ENCODE results near the gene GPC3.

The GPC3 gene

GRCh38 chrX:133570549-133570948, 414.8 kb downstream of the GPC3 start:
- no peak for TF ChIP-seq CREB1 (IDR thresholded peaks at IDR 0.05; ENCODE audit: low read depth)
- no peak for TF ChIP-seq EP300 (IDR thresholded peaks at IDR 0.05; ENCODE audit: borderline replicate concordance)
- TF ChIP-seq TAF1 (IDR thresholded peaks at IDR 0.05; ENCODE audit: low read depth): no peak

- no peak for TF ChIP-seq ZBTB7A (IDR thresholded peaks at IDR 0.05; ENCODE audit: low read depth)
- TF ChIP-seq EGR1 (IDR thresholded peaks at IDR 0.05): no peak
- no peak for TF ChIP-seq CREB1 (IDR thresholded peaks at IDR 0.05; ENCODE audit: low read depth)
Measured at GRCh38 chrX:133569217-133569616, 416.2 kb downstream of the GPC3 start.

GRCh38 chrX:133568109-133568508, 417.3 kb downstream of the GPC3 start:
- no peak for TF ChIP-seq REST (IDR thresholded peaks at IDR 0.05; ENCODE audit: low read depth)
- no peak for TF ChIP-seq TAF1 (IDR thresholded peaks at IDR 0.05; ENCODE audit: low read depth)
- TF ChIP-seq CREB1 (IDR thresholded peaks at IDR 0.05; ENCODE audit: low read depth): no peak
- no peak for TF ChIP-seq MAX (IDR thresholded peaks at IDR 0.05)
- TF ChIP-seq TCF12 (IDR thresholded peaks at IDR 0.05; ENCODE audit: low read depth): no peak
- TF ChIP-seq EP300 (IDR thresholded peaks at IDR 0.05; ENCODE audit: borderline replicate concordance): no peak
- TF ChIP-seq RAD21 (IDR thresholded peaks at IDR 0.05; ENCODE audit: low read depth): no peak
- TF ChIP-seq USF1 (IDR thresholded peaks at IDR 0.05): no peak
- TF ChIP-seq EGR1 (IDR thresholded peaks at IDR 0.05): no peak
- no peak for TF ChIP-seq YY1 (IDR thresholded peaks at IDR 0.05; ENCODE audit: low read depth)
- TF ChIP-seq ZBTB7A (IDR thresholded peaks at IDR 0.05; ENCODE audit: low read depth): no peak

GRCh38 chrX:133566876-133567275, 418.5 kb downstream of the GPC3 start:
- TF ChIP-seq NFIC (IDR thresholded peaks at IDR 0.05) (no peak), USF1 (IDR thresholded peaks at IDR 0.05) (no peak), TEAD4 (IDR thresholded peaks at IDR 0.05) (no peak), REST (IDR thresholded peaks at IDR 0.05; ENCODE audit: low read depth) (no peak), EP300 (IDR thresholded peaks at IDR 0.05; ENCODE audit: borderline replicate concordance) (no peak), CREB1 (IDR thresholded peaks at IDR 0.05; ENCODE audit: low read depth) (no peak)

GRCh38 chrX:133563705-133564104, 421.7 kb downstream of the GPC3 start:
- TF ChIP-seq EGR1 (IDR thresholded peaks at IDR 0.05) (no peak), REST (IDR thresholded peaks at IDR 0.05; ENCODE audit: low read depth) (no peak), EP300 (IDR thresholded peaks at IDR 0.05; ENCODE audit: borderline replicate concordance) (no peak), YY1 (IDR thresholded peaks at IDR 0.05; ENCODE audit: low read depth) (no peak), CREB1 (IDR thresholded peaks at IDR 0.05; ENCODE audit: low read depth) (no peak), TAF1 (IDR thresholded peaks at IDR 0.05; ENCODE audit: low read depth) (no peak), FOXM1 (IDR thresholded peaks at IDR 0.05; ENCODE audit: borderline replicate concordance, low read depth) (no peak), TCF12 (IDR thresholded peaks at IDR 0.05; ENCODE audit: low read depth) (no peak), MAX (IDR thresholded peaks at IDR 0.05) (no peak), TEAD4 (IDR thresholded peaks at IDR 0.05) (no peak), NFIC (IDR thresholded peaks at IDR 0.05) (no peak), CEBPB (IDR thresholded peaks at IDR 0.05) (no peak), USF1 (IDR thresholded peaks at IDR 0.05) (no peak), RAD21 (IDR thresholded peaks at IDR 0.05; ENCODE audit: low read depth) (no peak), ZBTB7A (IDR thresholded peaks at IDR 0.05; ENCODE audit: low read depth) (no peak)

Measured in Ishikawa (cell line).